Airway epithelial cell (primary cell): Measurements from ENCODE around the gene SPATA9. TPM values are rescaled to one million over a fixed set of nuclear protein-coding genes. Genes with fewer than 3 reads are reported as not detected.

Source experiments
- total RNA-seq: library from RNA; depleted of rRNA; stranded (reverse); fragments of >200 nt; gene quantifications from 2 replicates; pipeline ENCODE4 v1.2.3, GENCODE V29; 2015

SPATA9 gene
- total RNA-seq, result 0.28 TPM in 1 of 2 replicates, not detected in the other

DNA sequence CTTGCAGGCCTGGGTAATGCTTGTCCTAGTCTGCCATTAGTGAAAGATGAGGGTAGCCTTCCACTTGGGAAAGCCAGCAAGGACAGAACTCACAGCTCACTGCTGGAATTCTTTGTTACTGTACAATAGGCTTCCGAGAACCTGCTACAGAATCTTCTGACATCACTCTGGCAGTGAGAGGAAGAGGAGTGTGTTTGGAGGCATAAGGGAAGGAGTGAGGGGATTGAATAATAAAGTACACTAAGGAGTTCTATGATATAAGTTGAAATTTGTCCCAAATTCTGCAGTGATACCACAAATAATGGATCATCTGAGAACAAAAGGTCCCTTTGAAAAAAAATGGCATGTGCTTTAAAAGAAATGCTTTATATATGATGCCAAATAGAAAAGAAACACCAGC lies at the start of gene SPATA9:
Gene SPATA9 (minus strand): TSS at position 101 of the 400 bp plus-strand sequence. CDS start 137 bp downstream, outside the sequence.

GRCh38 chr5:95730730-95731570 lies 48.2 kb upstream of the SPATA9 start, which contains the start of gene RHOBTB3:
RHOBTB3 (plus strand) TSS chr5:95731336; CDS start chr5:95731683, 347 bp downstream.

GRCh38 chr5:95646569-95647431 lies 36.0 kb downstream of the SPATA9 start, which contains the start of gene RFESD:
RFESD (plus strand) TSS chr5:95646777; CDS start chr5:95652272, 5,495 bp downstream.

GRCh38 chr5:95620030-95620869 lies 62.5 kb downstream of the SPATA9 start, which contains the start of gene GPR150:
GPR150 (plus strand) TSS chr5:95620087; CDS start chr5:95620276, 189 bp downstream.

Other genes starting within 250 kb of the SPATA9 start
- gene SKIC3, start 128.0 kb downstream of the SPATA9 start, total RNA-seq, result 53.6 and 54.5 TPM in 2 replicates
- 6.9 and 7.7 TPM in 2 replicates for gene ARSK, start 127.9 kb downstream of the SPATA9 start, total RNA-seq
- 0.65 TPM in 1 of 2 replicates, not detected in the other for gene GPR150, start 62.9 kb downstream of the SPATA9 start, total RNA-seq
- gene RFESD, start 36.2 kb downstream of the SPATA9 start, total RNA-seq, result 0.98 and 2.2 TPM in 2 replicates
- 36.6 and 48.9 TPM in 2 replicates for gene RHOBTB3, start 48.3 kb upstream of the SPATA9 start, total RNA-seq
- gene GLRX, start 139.7 kb upstream of the SPATA9 start, total RNA-seq, result 31.7 and 36.9 TPM in 2 replicates